Raji (cell line): ENCODE results near the gene GTF2IRD1.

Experiments used
- POLR2A ChIP-seq: IDR thresholded peaks from 2 replicates; pipeline ENCODE4 v1.6.1; 2011; ENCODE audit warnings: low read depth, low read length, control low read depth; ENCODE audit not compliant: insufficient read depth

GTF2IRD1 gene

DNA sequence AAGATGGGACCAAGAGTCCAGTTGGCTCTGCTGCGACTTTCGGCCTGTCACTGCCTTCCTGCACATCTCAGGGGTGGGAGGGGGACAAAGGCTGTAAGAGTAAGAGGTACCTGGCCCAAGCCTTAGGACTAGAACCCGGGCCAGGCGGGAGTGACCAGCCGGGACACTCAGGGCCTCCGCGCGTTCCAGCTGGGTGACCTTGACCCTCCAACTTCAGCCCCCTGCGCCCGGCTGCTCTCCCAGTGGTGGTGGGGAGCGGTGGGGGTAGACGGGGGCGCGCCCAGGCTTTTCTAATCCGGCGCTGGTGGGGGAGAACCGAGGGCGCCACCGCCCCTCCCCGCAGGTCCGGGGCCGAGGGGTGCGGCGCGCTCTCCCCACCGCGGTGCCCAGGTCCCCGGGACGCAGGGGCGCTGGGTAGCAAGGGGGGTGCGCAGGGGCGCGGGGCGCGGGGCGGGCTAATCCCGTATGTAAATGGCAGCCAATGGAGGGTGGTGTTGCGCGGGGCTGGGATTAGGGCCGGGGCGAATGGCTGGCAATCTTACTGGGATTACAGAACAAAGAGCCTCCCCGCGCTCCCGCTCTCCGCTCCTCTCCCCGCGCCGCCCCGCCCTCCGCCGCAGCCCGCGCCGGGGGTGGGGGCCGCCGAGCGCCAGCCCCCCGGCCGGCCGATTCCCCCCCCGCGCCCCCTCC is at the start of gene GTF2IRD1:
TSS of gene GTF2IRD1 (plus strand) at position 585 of the 690 bp plus-strand sequence. CDS start 54,175 bp downstream, outside the sequence.
- no peak for TF ChIP-seq POLR2A

DNA sequence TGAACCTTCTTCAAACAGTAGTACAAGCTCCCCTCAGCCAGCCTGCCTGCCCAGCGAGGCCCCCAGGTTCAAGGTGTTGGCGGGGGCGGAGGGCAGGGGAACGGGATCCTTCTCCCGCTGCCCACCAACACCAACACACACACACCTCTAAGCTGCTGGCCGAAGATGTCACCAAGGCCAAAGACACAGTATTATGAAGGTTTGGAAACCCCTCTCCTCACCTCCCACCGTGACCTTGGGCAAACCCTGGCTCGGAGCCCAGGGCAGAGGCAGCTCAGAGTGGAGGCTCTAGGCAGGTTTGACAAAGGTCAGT is 49.4 kb upstream of the GTF2IRD1 start:
- no peak for TF ChIP-seq POLR2A

- no peak for TF ChIP-seq POLR2A
Observed at GRCh38 chr7:74404741-74405140, 49.0 kb upstream of the GTF2IRD1 start.

DNA sequence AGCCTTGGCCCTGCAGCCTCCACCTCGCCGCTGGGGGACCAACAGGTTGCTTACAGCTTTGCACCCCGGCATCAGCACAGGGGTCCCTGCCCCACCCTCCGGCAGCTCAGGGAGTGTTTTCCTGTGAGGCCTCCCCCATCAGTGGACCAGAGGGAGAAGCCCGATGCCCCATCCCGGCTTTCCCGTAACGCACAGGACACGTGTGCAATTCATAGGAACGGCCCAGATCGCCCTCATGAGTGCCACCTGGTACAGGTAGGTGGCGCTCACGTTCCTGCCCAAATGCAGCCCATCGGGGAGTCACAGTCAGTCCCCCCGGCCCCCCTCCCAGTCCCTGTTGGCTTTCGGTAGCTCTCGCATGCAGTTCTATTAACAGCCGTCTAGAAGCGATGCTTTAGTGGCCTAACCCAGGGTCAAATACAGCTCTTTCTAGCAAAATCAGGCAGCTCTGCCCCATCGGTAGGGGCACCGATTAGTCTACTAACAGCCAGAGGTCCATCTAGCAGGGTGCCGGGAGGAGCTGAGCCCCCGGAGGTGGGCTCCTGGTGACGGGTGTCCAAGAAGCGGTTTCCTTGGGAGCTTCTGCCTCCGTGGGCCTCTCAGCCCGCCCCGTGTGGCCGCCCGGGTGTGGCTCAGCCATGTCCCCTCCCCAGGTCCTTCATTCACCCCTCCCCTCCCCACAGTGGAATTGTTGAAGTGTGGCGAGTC is 48.4 kb upstream of the GTF2IRD1 start:
- no peak for TF ChIP-seq POLR2A

DNA sequence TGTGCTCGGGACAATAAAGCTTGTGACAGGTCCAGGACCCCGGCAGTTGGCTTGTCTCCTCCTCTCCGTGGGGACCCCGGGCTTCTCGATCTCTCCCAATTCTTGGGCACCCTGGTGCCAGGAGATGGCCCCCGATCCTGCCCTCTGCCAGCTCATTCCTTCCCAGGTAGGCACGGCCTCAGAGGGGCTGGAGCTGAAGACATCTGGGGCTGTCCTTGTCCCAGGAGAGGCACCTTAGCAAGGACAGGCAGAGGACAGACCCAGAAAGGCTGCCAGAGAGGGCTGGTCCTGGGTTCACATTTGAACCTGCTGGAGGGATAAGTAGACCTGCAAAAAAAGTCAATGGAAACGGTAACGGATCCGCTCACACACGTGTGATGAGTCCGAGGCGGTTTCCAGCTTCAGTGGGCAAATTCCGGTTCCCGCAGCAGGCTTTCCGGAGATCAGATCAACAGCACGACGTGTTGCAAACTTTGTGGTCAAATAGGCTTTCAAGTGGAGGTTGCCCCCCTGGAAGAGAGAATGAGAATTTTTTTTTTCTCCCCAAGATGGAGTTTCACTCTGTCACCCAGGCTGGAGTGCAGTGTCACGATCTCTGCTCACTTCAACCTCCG is 47.7 kb upstream of the GTF2IRD1 start:
- no peak for TF ChIP-seq POLR2A

GRCh38 chr7:74407958-74408357 is 45.7 kb upstream of the GTF2IRD1 start:
- no peak for TF ChIP-seq POLR2A

DNA sequence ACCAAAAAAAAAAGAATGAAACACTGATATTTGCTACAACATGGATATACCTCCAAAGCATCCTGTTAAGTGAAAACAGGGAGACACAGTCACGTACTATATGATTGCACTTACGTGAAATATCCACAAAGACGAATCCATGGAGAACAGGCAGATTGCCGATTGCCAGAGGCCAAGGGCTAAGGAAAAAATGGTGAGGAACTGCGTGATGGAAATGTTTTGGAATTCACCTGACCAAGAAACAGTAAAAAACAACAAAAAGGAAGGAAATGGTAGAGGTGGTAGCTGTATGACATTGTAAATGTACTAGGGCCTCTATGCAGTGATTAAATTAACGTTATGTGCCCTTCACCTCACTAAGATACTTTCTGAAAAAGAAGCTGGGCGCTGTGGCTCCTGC is 44.1 kb upstream of the GTF2IRD1 start:
- no peak for TF ChIP-seq POLR2A

GRCh38 chr7:74410772-74411171 is 42.9 kb upstream of the GTF2IRD1 start:
- no peak for TF ChIP-seq POLR2A

GRCh38 chr7:74412056-74412455 is 41.6 kb upstream of the GTF2IRD1 start:
- no peak for TF ChIP-seq POLR2A

GRCh38 chr7:74412603-74413002 is 41.1 kb upstream of the GTF2IRD1 start:
- TF ChIP-seq POLR2A = no peak

DNA sequence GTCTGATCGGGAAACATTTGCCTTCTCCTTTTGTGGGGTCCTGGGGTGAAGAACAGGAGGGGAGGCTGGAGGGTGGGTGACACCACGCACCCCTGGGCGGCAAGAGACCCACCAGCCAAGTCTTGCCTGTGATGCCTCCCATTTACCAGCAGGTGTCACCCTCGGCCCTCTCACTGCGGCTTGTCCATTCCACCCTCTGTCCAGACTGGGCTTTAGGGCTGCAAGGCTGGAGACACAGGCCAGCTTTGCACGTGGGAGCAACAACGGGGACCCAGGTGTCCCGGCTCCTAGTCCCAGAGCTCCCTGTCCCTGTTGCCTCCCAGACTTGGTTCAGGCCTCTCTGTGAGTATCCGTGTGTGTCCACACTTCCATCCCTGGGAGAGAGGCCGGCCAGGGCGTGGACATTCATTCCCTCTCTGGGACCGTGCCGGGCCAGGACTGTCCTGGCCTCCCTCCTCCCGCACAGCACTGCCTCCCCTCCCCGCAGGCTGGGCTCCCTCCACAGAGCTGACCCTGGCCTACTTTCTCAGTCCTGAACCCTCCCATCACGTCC is 36.2 kb upstream of the GTF2IRD1 start:
- no peak for TF ChIP-seq POLR2A

DNA sequence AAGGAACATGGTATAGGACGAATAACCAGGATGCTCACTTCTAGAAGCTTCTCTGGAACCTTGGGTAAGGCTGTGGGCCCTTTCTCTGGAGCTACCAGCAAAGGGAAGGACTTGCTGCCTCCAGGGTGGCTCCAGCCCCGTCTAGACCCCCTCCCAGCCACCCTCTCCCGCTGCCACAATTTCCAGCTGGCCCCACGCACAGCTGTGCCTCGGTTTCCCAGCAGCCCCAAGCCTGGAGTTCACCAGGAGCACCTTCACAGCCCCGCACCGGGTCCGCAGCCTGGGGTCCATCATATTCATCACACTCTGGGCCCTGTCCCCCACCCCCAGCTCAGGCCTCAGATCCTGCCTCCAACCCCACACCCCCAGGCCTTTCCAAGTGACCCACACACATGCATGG is 35.6 kb upstream of the GTF2IRD1 start:
- no peak for TF ChIP-seq POLR2A

GRCh38 chr7:74418538-74418937 is 35.2 kb upstream of the GTF2IRD1 start:
- TF ChIP-seq POLR2A = no peak

DNA sequence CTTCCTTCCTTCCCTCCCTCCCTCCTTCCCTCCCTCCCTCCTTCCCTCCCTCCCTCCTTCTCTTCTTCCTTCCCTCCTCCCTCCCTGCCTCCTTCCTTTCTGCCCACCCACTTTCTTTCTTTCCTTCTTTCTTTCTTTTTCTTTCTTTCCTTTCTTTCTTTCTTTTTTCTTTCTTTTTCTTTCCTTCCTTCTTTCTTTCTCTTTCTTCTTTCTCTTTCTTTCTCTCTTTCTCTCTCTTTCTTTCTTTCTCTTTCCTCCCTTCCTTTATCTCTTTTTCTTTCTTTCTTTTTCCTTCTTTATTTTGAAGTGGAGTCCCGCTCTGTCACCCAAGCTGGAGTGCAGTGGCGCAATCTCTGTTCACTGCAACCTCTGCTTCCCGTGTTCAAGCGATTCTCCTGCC is 33.7 kb upstream of the GTF2IRD1 start:
- TF ChIP-seq POLR2A = no peak

GRCh38 chr7:74424291-74424880 is 29.3 kb upstream of the GTF2IRD1 start:
- no peak for TF ChIP-seq POLR2A

DNA sequence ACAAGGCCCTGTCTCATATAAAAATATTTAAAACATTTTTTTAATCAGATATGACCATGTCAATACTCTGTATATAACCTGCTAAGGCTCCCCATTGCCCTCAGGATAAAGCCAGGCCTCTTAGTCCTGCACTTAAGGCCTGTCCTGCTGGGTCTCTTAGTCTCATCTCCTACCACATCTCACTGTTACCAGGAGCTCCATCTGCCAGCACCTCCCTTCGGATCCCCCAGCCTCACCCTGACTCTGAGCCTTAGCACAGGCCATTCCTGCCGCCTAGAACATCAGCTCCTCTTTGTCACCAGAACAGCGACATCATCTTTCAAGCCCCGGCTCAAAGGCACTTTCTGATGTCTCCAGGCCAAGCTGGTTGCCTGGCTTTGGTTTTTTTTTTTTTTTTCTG is 25.7 kb upstream of the GTF2IRD1 start:
- no peak for TF ChIP-seq POLR2A

DNA sequence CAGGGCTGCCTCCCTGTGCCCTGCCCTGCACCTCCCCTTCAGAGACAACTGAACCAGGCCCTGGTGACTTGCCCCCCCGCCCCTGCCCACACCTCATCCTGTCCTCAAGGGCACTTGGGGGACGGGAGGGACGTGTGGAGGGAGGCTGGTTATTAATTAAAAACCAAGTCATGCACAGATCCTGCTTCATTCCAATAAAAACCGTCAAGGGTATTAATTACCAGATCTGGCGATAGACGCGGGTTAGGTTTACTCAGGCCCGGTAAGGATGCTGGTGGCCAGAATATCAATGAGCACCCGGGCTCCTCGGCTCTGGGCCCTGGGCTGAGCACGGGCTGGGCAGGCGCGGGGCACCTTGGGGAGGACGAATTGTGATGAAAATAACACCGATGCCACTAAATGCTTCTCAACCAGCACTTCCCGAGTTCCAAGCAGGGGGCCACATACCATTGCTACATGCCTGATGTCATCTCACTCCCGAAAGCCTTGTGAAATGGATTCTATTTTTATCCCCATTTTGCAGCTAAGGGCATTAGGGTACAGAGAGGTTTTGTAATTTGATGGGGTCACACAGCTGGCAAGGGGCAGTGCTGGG is 24.5 kb upstream of the GTF2IRD1 start:
- no peak for TF ChIP-seq POLR2A
